Uterus (tissue), 2 donors: ENCODE data around the gene CYGB.

Experiments used
- CTCF ChIP-seq, 4 experiments: fragments of 200-600 bp in 2 of 4; fragments of 450-650 bp in 2 of 4; sonication (generic) in 2 of 4; IDR thresholded peaks; one replicate each; pipeline ENCODE4 v1.5.1; 2016 to 2019; ENCODE audit warnings: antibody characterized with exemption in 4 of 4, mild to moderate bottlenecking in 2 of 4, moderate library complexity in 1 of 4
- POLR2A ChIP-seq, 2 donors: fragments of 450-650 bp; IDR thresholded peaks; one replicate each; pipeline ENCODE4 v1.6.1; 2016; ENCODE audit warnings: antibody characterized with exemption in 2 of 2, mild to moderate bottlenecking in 1 of 2, moderate library complexity in 1 of 2

GRCh38 chr17:76504117-76504516, 33.4 kb downstream of the CYGB start:
- no peak for TF ChIP-seq CTCF (IDR thresholded peaks at IDR 0.05)
- no peak for TF ChIP-seq POLR2A (IDR thresholded peaks at IDR 0.05)
